CD4-positive, CD25-positive, alpha-beta regulatory T cell (primary cell): ENCODE data around the gene MAPK8. TPM values are rescaled to one million over a fixed set of nuclear protein-coding genes. Genes with fewer than 3 reads are reported as not detected.

Source experiments
- ATAC-seq, 2 donors: fragments of 150-1000 bp; cut with Tn5 transposase; one replicate each; pipeline ENCODE4 v1.10.0; 2021; ENCODE audit warnings: low read depth in 2 of 2, moderate number of reproducible peaks in 2 of 2, moderate library complexity in 1 of 2
- DNase-seq, 3 donors: peaks; one replicate each; pipeline versions ENCODE4 v3.0.0 to v3.0.0-alpha.2; 2012 to 2022; ENCODE audit warnings: mixed read lengths in 1 of 3
- H3K27ac ChIP-seq: one replicate; pipeline ENCODE4 v1.7.0; 2013; ENCODE audit warnings: mild to moderate bottlenecking, low read length; ENCODE audit not compliant: insufficient read depth, poor library complexity, severe bottlenecking
- H3K27me3 ChIP-seq: one replicate; pipeline ENCODE4 v1.7.0; 2013; ENCODE audit warnings: low read length; ENCODE audit not compliant: control insufficient read depth, insufficient read depth
- H3K36me3 ChIP-seq: one replicate; pipeline ENCODE4 v1.7.0; 2013; ENCODE audit warnings: mild to moderate bottlenecking, low read length, moderate library complexity; ENCODE audit not compliant: control insufficient read depth, insufficient read depth
- H3K4me1 ChIP-seq: 2 replicates; pipeline ENCODE4 v1.7.0; 2013; ENCODE audit warnings: mild to moderate bottlenecking, low read length; ENCODE audit not compliant: insufficient read depth, control insufficient read depth, poor library complexity, severe bottlenecking
- H3K4me3 ChIP-seq: one replicate; pipeline ENCODE4 v1.7.0; 2013; ENCODE audit warnings: low read depth, mild to moderate bottlenecking, low read length, moderate library complexity
- H3K9me3 ChIP-seq, 2 experiments: 1 replicate in 1 of 2; 2 replicates in 1 of 2; pipeline ENCODE4 v1.7.0; 2013; ENCODE audit warnings: low read length in 2 of 2, mild to moderate bottlenecking in 1 of 2, moderate library complexity in 1 of 2; ENCODE audit not compliant: control insufficient read depth in 2 of 2
- H3K27ac Mint-ChIP-seq, 3 donors: one replicate each; pipeline ENCODE4 v1.8.0; 2020 to 2022; ENCODE audit warnings: mild to moderate bottlenecking in 3 of 3, mixed read lengths in 3 of 3, moderate library complexity in 2 of 3
- H3K27me3 Mint-ChIP-seq: one replicate; pipeline ENCODE4 v1.8.0; 2022; ENCODE audit warnings: mild to moderate bottlenecking, mixed read lengths
- H3K36me3 Mint-ChIP-seq: one replicate; pipeline ENCODE4 v1.8.0; 2020; ENCODE audit warnings: mixed read lengths
- H3K4me1 Mint-ChIP-seq, 4 donors: one replicate each; pipeline ENCODE4 v1.8.0; 2020 to 2022; ENCODE audit warnings: mixed read lengths in 4 of 4, mild to moderate bottlenecking in 1 of 4
- H3K4me3 Mint-ChIP-seq, 4 donors: one replicate each; pipeline ENCODE4 v1.8.0; 2020 to 2022; ENCODE audit warnings: mild to moderate bottlenecking in 4 of 4, mixed read lengths in 4 of 4, moderate library complexity in 3 of 4
- H3K9me3 Mint-ChIP-seq, 7 donors: one replicate each; pipeline ENCODE4 v1.8.0; 2020 to 2022; ENCODE audit warnings: mixed read lengths in 7 of 7, mild to moderate bottlenecking in 3 of 7, moderate library complexity in 2 of 7
- polyA plus RNA-seq, 4 donors: library from polyadenylated mRNA; unstranded; fragments of 300-500 nt; fragmentation: Illumina TruSeq; gene quantifications; one replicate each; pipeline ENCODE4 v1.2.3, GENCODE V29; 2021
- total RNA-seq: library from RNA; stranded (reverse); gene quantifications from one replicate; pipeline ENCODE4 v1.2.3, GENCODE V29; 2022

MAPK8 gene
- total and polyA plus RNA-seq, 5 donors from 2014 or later: 19.8 to 34.5 (median 22.9) TPM

GRCh38 chr10:48411510-48411909 lies 105.0 kb downstream of the MAPK8 start:
- Mint-ChIP-seq H3K27ac (no peak overlapping the region), H3K27me3 (no peaks in the 10 kb centered on the region), H3K4me3 (no peak overlapping the region), H3K4me1 (peaks cover 0 to 5% (median 5%) of the 10 kb centered on the region in 4 donors), H3K9me3 (peaks cover 0 to 14% (median 3%) of the 10 kb centered on the region in 7 donors), H3K36me3 (peaks cover 49% of the 10 kb centered on the region)
- DNase-seq: no peak
- H3K4me3 ChIP-seq: no peak overlapping the region
- no peaks in the 10 kb centered on the region for H3K27me3 ChIP-seq
- H3K36me3 ChIP-seq: peaks cover 24% of the 10 kb centered on the region
- no peaks in the 10 kb centered on the region for H3K4me1 ChIP-seq
- H3K27ac ChIP-seq: no peak overlapping the region
- no peak for ATAC-seq
- peaks cover 0 to 5% of the 10 kb centered on the region in 2 experiments for H3K9me3 ChIP-seq

GRCh38 chr10:48412081-48412480 lies 105.6 kb downstream of the MAPK8 start:
- ATAC-seq (no peak), DNase-seq (no peak)
- Histone ChIP-seq H3K36me3 (peaks cover 24% of the 10 kb centered on the region), H3K4me1 (no peaks in the 10 kb centered on the region), H3K9me3 (peaks cover 0 to 5% of the 10 kb centered on the region in 2 experiments), H3K4me3 (no peak overlapping the region), H3K27me3 (no peaks in the 10 kb centered on the region), H3K27ac (no peak overlapping the region)
- H3K4me1 Mint-ChIP-seq: peaks cover 0 to 5% (median 5%) of the 10 kb centered on the region in 4 donors
- H3K27ac Mint-ChIP-seq: no peak overlapping the region
- H3K4me3 Mint-ChIP-seq: no peak overlapping the region
- peaks cover 49% of the 10 kb centered on the region for H3K36me3 Mint-ChIP-seq
- H3K27me3 Mint-ChIP-seq: no peaks in the 10 kb centered on the region
- H3K9me3 Mint-ChIP-seq: peaks cover 0 to 14% (median 3%) of the 10 kb centered on the region in 7 donors

GRCh38 chr10:48412933-48413332 lies 106.5 kb downstream of the MAPK8 start:
- H3K27me3 ChIP-seq: no peaks in the 10 kb centered on the region
- no peak overlapping the region for H3K4me3 ChIP-seq
- Mint-ChIP-seq H3K4me3 (no peak overlapping the region), H3K9me3 (peaks cover 0 to 14% (median 3%) of the 10 kb centered on the region in 7 donors), H3K36me3 (peaks cover 49% of the 10 kb centered on the region), H3K27me3 (no peaks in the 10 kb centered on the region), H3K27ac (no peak overlapping the region), H3K4me1 (peaks cover 0 to 8% (median 5%) of the 10 kb centered on the region in 4 donors)
- H3K36me3 ChIP-seq: peaks cover 24% of the 10 kb centered on the region
- H3K9me3 ChIP-seq: peaks cover 0 to 5% of the 10 kb centered on the region in 2 experiments
- ATAC-seq (no peak), DNase-seq (no peak)
- H3K4me1 ChIP-seq: no peaks in the 10 kb centered on the region
- no peak overlapping the region for H3K27ac ChIP-seq

- Mint-ChIP-seq H3K9me3 (peaks cover 0 to 14% (median 3%) of the 10 kb centered on the region in 7 donors), H3K27ac (no peak overlapping the region), H3K36me3 (peaks cover 49% of the 10 kb centered on the region), H3K4me3 (no peak overlapping the region), H3K4me1 (peaks cover 0 to 14% (median 5%) of the 10 kb centered on the region in 4 donors), H3K27me3 (no peaks in the 10 kb centered on the region)
- H3K9me3 ChIP-seq: peaks cover 0 to 5% of the 10 kb centered on the region in 2 experiments
- no peaks in the 10 kb centered on the region for H3K27me3 ChIP-seq
- H3K36me3 ChIP-seq: peaks cover 24% of the 10 kb centered on the region
- H3K27ac ChIP-seq: no peak overlapping the region
- ATAC-seq (no peak), DNase-seq (no peak)
- H3K4me3 ChIP-seq: no peak overlapping the region
- H3K4me1 ChIP-seq: no peaks in the 10 kb centered on the region
These were observed 107.7 kb downstream of the MAPK8 start for GRCh38 chr10:48414160-48414559.

GRCh38 chr10:48414778-48415177 lies 108.3 kb downstream of the MAPK8 start:
- H3K9me3 Mint-ChIP-seq: peaks cover 0 to 14% (median 3%) of the 10 kb centered on the region in 7 donors
- peaks cover 24% of the 10 kb centered on the region for H3K36me3 ChIP-seq
- DNase-seq: no peak
- no peak for ATAC-seq
- H3K4me3 Mint-ChIP-seq: no peak overlapping the region
- no peak overlapping the region for H3K4me3 ChIP-seq
- no peak overlapping the region for H3K27ac ChIP-seq
- H3K27me3 Mint-ChIP-seq: no peaks in the 10 kb centered on the region
- peaks cover 0 to 14% (median 4%) of the 10 kb centered on the region in 4 donors for H3K4me1 Mint-ChIP-seq
- no peaks in the 10 kb centered on the region for H3K27me3 ChIP-seq
- no peaks in the 10 kb centered on the region for H3K4me1 ChIP-seq
- H3K9me3 ChIP-seq: peaks cover 0 to 5% of the 10 kb centered on the region in 2 experiments
- H3K36me3 Mint-ChIP-seq: peaks cover 48% of the 10 kb centered on the region
- H3K27ac Mint-ChIP-seq: no peak overlapping the region

- Mint-ChIP-seq H3K9me3 (peaks cover 0 to 14% (median 3%) of the 10 kb centered on the region in 7 donors), H3K27me3 (no peaks in the 10 kb centered on the region), H3K4me3 (no peak overlapping the region), H3K27ac (no peak overlapping the region), H3K4me1 (peaks cover 0 to 14% (median 3%) of the 10 kb centered on the region in 4 donors), H3K36me3 (peaks cover 35% of the 10 kb centered on the region)
- DNase-seq: no peak
- H3K36me3 ChIP-seq: peaks cover 13% of the 10 kb centered on the region
- no peak overlapping the region for H3K4me3 ChIP-seq
- no peaks in the 10 kb centered on the region for H3K4me1 ChIP-seq
- H3K27ac ChIP-seq: no peak overlapping the region
- H3K27me3 ChIP-seq: no peaks in the 10 kb centered on the region
- no peak for ATAC-seq
- peaks cover 0 to 5% of the 10 kb centered on the region in 2 experiments for H3K9me3 ChIP-seq
These were observed 110.2 kb downstream of the MAPK8 start for GRCh38 chr10:48416584-48417232.

GRCh38 chr10:48417374-48417773 lies 110.9 kb downstream of the MAPK8 start:
- Histone ChIP-seq H3K36me3 (peaks cover 12% of the 10 kb centered on the region), H3K27me3 (no peaks in the 10 kb centered on the region), H3K4me3 (no peak overlapping the region), H3K4me1 (no peaks in the 10 kb centered on the region), H3K9me3 (peaks cover 0 to 1% of the 10 kb centered on the region in 2 experiments), H3K27ac (no peak overlapping the region)
- peaks cover 0 to 9% (median 1%) of the 10 kb centered on the region in 7 donors for H3K9me3 Mint-ChIP-seq
- no peak for DNase-seq
- H3K4me1 Mint-ChIP-seq: peaks cover 0 to 14% (median 3%) of the 10 kb centered on the region in 4 donors
- no peak for ATAC-seq
- H3K27ac Mint-ChIP-seq: no peak overlapping the region
- no peaks in the 10 kb centered on the region for H3K27me3 Mint-ChIP-seq
- no peak overlapping the region for H3K4me3 Mint-ChIP-seq
- peaks cover 30% of the 10 kb centered on the region for H3K36me3 Mint-ChIP-seq
